Measurements from ENCODE around the gene SNF8.
A peak's percentile ranks its signal among the peaks of the same experiment; 100 is the strongest.

SNF8 gene

GRCh38 chr17:48908047-48908843 lies 36.4 kb downstream of the SNF8 start, which contains the start of gene UBE2Z:
UBE2Z (plus strand) TSS chr17:48908407; CDS start chr17:48908504, 97 bp downstream.
- Histone ChIP-seq H3K27me3 (replicated peaks in 2 of 5; ENCODE audit: control insufficient read depth in 4 of 5, insufficient read depth in 5 of 5, low read length in 4 of 5) (no peaks in the 10 kb centered on the region), H3K4me3 (ENCODE audit: control insufficient read depth in 1 of 7, extremely low read depth in 1 of 7, insufficient read depth in 4 of 7, low read depth in 2 of 7, low read length in 6 of 7) (peak within 1 kb of the TSS; percentile 70 to 87 (median 80)), H3K36me3 (ENCODE audit: control insufficient read depth in 4 of 4, insufficient read depth in 4 of 4, low read length in 3 of 4) (peaks cover 3 to 31% (median 25%) of the 10 kb centered on the region in 4 experiments), H3K4me1 (ENCODE audit: control extremely low read depth in 1 of 4, control insufficient read depth in 4 of 4, insufficient read depth in 4 of 4, low read length in 3 of 4) (peaks cover 2 to 34% (median 30%) of the 10 kb centered on the region in 4 experiments), H3K27ac (ENCODE audit: insufficient read depth in 1 of 2, low read depth in 1 of 2, low read length in 2 of 2, poor library complexity in 1 of 2, severe bottlenecking in 2 of 2) (peak within 1 kb of the TSS; percentile 99), H3K9me3 (ENCODE audit: control extremely low read depth in 1 of 5, control insufficient read depth in 4 of 5, insufficient read depth in 2 of 5, low read depth in 1 of 5, low read length in 4 of 5) (no peaks in the 10 kb centered on the region)
- POLR2A ChIA-PET: interaction anchor here (0.7 to 1.6 kb wide), 3 partner anchors 11 to 56 kb away, joined by 3 to 17 read pairs (median 4); partner anchors contain the start of gene ATP5MC1
- 0% methylated on average over 52 of the region's 81 CpGs for WGBS (ENCODE audit: insufficient coverage)
- CTCF ChIA-PET: interaction anchor here (0.8 to 1.1 kb wide), 3 partner anchors 12 to 24 kb away, joined by 4 read pairs; partner anchors contain the start of gene ATP5MC1
- DNase-seq: peak; percentile 97 to 98 (median 97)

GRCh38 chr17:48907713-48908046 lies 37.0 kb downstream of the SNF8 start:
- CTCF ChIA-PET: interaction anchor here (0.8 to 1.1 kb wide), 3 partner anchors 11 to 23 kb away, joined by 4 read pairs; partner anchors contain the start of gene ATP5MC1
- POLR2A ChIA-PET: interaction anchor here (0.7 to 1.6 kb wide), 4 partner anchors 12 to 55 kb away, joined by 3 to 17 read pairs (median 4); partner anchors contain the start of gene ATP5MC1
- peaks cover under 1 to 26% (median 20%) of the 10 kb centered on the region in 4 experiments for H3K36me3 ChIP-seq (ENCODE audit: control insufficient read depth in 4 of 4, insufficient read depth in 4 of 4, low read length in 3 of 4)
- no peaks in the 10 kb centered on the region for H3K9me3 ChIP-seq (ENCODE audit: control extremely low read depth in 1 of 5, control insufficient read depth in 4 of 5, insufficient read depth in 2 of 5, low read depth in 1 of 5, low read length in 4 of 5)
- 36% methylated on average over 2 of the region's 2 CpGs for WGBS (ENCODE audit: insufficient coverage)
- peak overlapping the region; percentile 99 for H3K27ac ChIP-seq (ENCODE audit: insufficient read depth in 1 of 2, low read depth in 1 of 2, low read length in 2 of 2, poor library complexity in 1 of 2, severe bottlenecking in 2 of 2)
- DNase-seq: peak; percentile 65 to 91 (median 86)
- H3K4me3 ChIP-seq (ENCODE audit: control insufficient read depth in 1 of 7, extremely low read depth in 1 of 7, insufficient read depth in 4 of 7, low read depth in 2 of 7, low read length in 6 of 7): peak overlapping the region; percentile 70 to 87 (median 80)
- H3K27me3 ChIP-seq (replicated peaks in 2 of 5; ENCODE audit: control insufficient read depth in 4 of 5, insufficient read depth in 5 of 5, low read length in 4 of 5): no peaks in the 10 kb centered on the region
- H3K4me1 ChIP-seq (ENCODE audit: control extremely low read depth in 1 of 4, control insufficient read depth in 4 of 4, insufficient read depth in 4 of 4, low read length in 3 of 4): peaks cover 2 to 34% (median 30%) of the 10 kb centered on the region in 4 experiments

GRCh38 chr17:48905987-48906515 lies 38.6 kb downstream of the SNF8 start:
- CTCF ChIA-PET: no interaction called here
- H3K4me1 ChIP-seq (ENCODE audit: control extremely low read depth in 1 of 4, control insufficient read depth in 4 of 4, insufficient read depth in 4 of 4, low read length in 3 of 4): peaks cover 2 to 28% (median 25%) of the 10 kb centered on the region in 4 experiments
- POLR2A ChIA-PET: no interaction called here
- WGBS (ENCODE audit: insufficient coverage): 98% methylated on average over 6 of the region's 9 CpGs
- DNase-seq: no peak
- H3K36me3 ChIP-seq (ENCODE audit: control insufficient read depth in 4 of 4, insufficient read depth in 4 of 4, low read length in 3 of 4): peaks cover 0 to 12% (median 10%) of the 10 kb centered on the region in 4 experiments
- H3K27me3 ChIP-seq (replicated peaks in 2 of 5; ENCODE audit: control insufficient read depth in 4 of 5, insufficient read depth in 5 of 5, low read length in 4 of 5): no peaks in the 10 kb centered on the region
- no peaks in the 10 kb centered on the region for H3K9me3 ChIP-seq (ENCODE audit: control extremely low read depth in 1 of 5, control insufficient read depth in 4 of 5, insufficient read depth in 2 of 5, low read depth in 1 of 5, low read length in 4 of 5)
- H3K4me3 ChIP-seq (ENCODE audit: control insufficient read depth in 1 of 7, extremely low read depth in 1 of 7, insufficient read depth in 4 of 7, low read depth in 2 of 7, low read length in 6 of 7): no peak overlapping the region
- H3K27ac ChIP-seq (ENCODE audit: insufficient read depth in 1 of 2, low read depth in 1 of 2, low read length in 2 of 2, poor library complexity in 1 of 2, severe bottlenecking in 2 of 2): no peak overlapping the region

GRCh38 chr17:48904428-48904827 lies 40.2 kb downstream of the SNF8 start:
- Histone ChIP-seq H3K27ac (ENCODE audit: insufficient read depth in 1 of 2, low read depth in 1 of 2, low read length in 2 of 2, poor library complexity in 1 of 2, severe bottlenecking in 2 of 2) (no peak overlapping the region), H3K27me3 (replicated peaks in 2 of 5; ENCODE audit: control insufficient read depth in 4 of 5, insufficient read depth in 5 of 5, low read length in 4 of 5) (no peaks in the 10 kb centered on the region), H3K9me3 (ENCODE audit: control extremely low read depth in 1 of 5, control insufficient read depth in 4 of 5, insufficient read depth in 2 of 5, low read depth in 1 of 5, low read length in 4 of 5) (no peaks in the 10 kb centered on the region), H3K4me1 (ENCODE audit: control extremely low read depth in 1 of 4, control insufficient read depth in 4 of 4, insufficient read depth in 4 of 4, low read length in 3 of 4) (peaks cover 2 to 13% (median 11%) of the 10 kb centered on the region in 4 experiments), H3K4me3 (ENCODE audit: control insufficient read depth in 1 of 7, extremely low read depth in 1 of 7, insufficient read depth in 4 of 7, low read depth in 2 of 7, low read length in 6 of 7) (no peak overlapping the region), H3K36me3 (ENCODE audit: control insufficient read depth in 4 of 4, insufficient read depth in 4 of 4, low read length in 3 of 4) (no peaks in the 10 kb centered on the region)
- WGBS (ENCODE audit: insufficient coverage): 96% methylated on average over 5 of the region's 7 CpGs
- CTCF ChIA-PET: interaction anchor here (1.1 to 1.2 kb wide), 2 partner anchors 10 to 24 kb away, joined by 3 read pairs; no protein-coding TSS in a partner anchor
- POLR2A ChIA-PET: no interaction called here
- no peak for DNase-seq

- Histone ChIP-seq H3K36me3 (ENCODE audit: control insufficient read depth in 4 of 4, insufficient read depth in 4 of 4, low read length in 3 of 4) (peaks cover 0 to 2% (median 2%) of the 10 kb centered on the region in 4 experiments), H3K27me3 (replicated peaks in 2 of 5; ENCODE audit: control insufficient read depth in 4 of 5, insufficient read depth in 5 of 5, low read length in 4 of 5) (no peaks in the 10 kb centered on the region), H3K9me3 (ENCODE audit: control extremely low read depth in 1 of 5, control insufficient read depth in 4 of 5, insufficient read depth in 2 of 5, low read depth in 1 of 5, low read length in 4 of 5) (no peaks in the 10 kb centered on the region), H3K27ac (ENCODE audit: insufficient read depth in 1 of 2, low read depth in 1 of 2, low read length in 2 of 2, poor library complexity in 1 of 2, severe bottlenecking in 2 of 2) (no peak overlapping the region), H3K4me1 (ENCODE audit: control extremely low read depth in 1 of 4, control insufficient read depth in 4 of 4, insufficient read depth in 4 of 4, low read length in 3 of 4) (peaks cover 0 to 10% (median 8%) of the 10 kb centered on the region in 4 experiments), H3K4me3 (ENCODE audit: control insufficient read depth in 1 of 7, extremely low read depth in 1 of 7, insufficient read depth in 4 of 7, low read depth in 2 of 7, low read length in 6 of 7) (no peak overlapping the region)
- CTCF ChIA-PET: interaction anchor here (0.6 to 1.2 kb wide), 4 partner anchors 9 to 263 kb away, joined by 3 read pairs; no protein-coding TSS in a partner anchor
- DNase-seq: no peak
- WGBS (ENCODE audit: insufficient coverage): no CpG with 5 or more reads among the region's 1 CpG
- POLR2A ChIA-PET: no interaction called here
Observed at GRCh38 chr17:48903401-48903800, 41.2 kb downstream of the SNF8 start.

- no CpG with 5 or more reads among the region's 1 CpG for WGBS (ENCODE audit: insufficient coverage)
- ChIA-PET POLR2A (no interaction called here), CTCF (no interaction called here)
- no peaks in the 10 kb centered on the region for H3K9me3 ChIP-seq (ENCODE audit: control extremely low read depth in 1 of 5, control insufficient read depth in 4 of 5, insufficient read depth in 2 of 5, low read depth in 1 of 5, low read length in 4 of 5)
- H3K36me3 ChIP-seq (ENCODE audit: control insufficient read depth in 4 of 4, insufficient read depth in 4 of 4, low read length in 3 of 4): peaks cover 3 to 18% (median 9%) of the 10 kb centered on the region in 4 experiments
- no peaks in the 10 kb centered on the region for H3K27me3 ChIP-seq (replicated peaks in 2 of 5; ENCODE audit: control insufficient read depth in 4 of 5, insufficient read depth in 5 of 5, low read length in 4 of 5)
- no peak for DNase-seq
- H3K4me3 ChIP-seq (ENCODE audit: control insufficient read depth in 1 of 7, extremely low read depth in 1 of 7, insufficient read depth in 4 of 7, low read depth in 2 of 7, low read length in 6 of 7): no peak overlapping the region
- H3K27ac ChIP-seq (ENCODE audit: insufficient read depth in 1 of 2, low read depth in 1 of 2, low read length in 2 of 2, poor library complexity in 1 of 2, severe bottlenecking in 2 of 2): no peak overlapping the region
- no peaks in the 10 kb centered on the region for H3K4me1 ChIP-seq (ENCODE audit: control extremely low read depth in 1 of 4, control insufficient read depth in 4 of 4, insufficient read depth in 4 of 4, low read length in 3 of 4)
Observed at GRCh38 chr17:48901241-48901640, 43.4 kb downstream of the SNF8 start.
